H1 (cell line): ENCODE data around the gene KCNE5. TPM values are rescaled to one million over a fixed set of nuclear protein-coding genes. Genes with fewer than 3 reads are reported as not detected.

Experiments used
- CTCF ChIA-PET: fragments of 300-600 bp; sonication (Branson Sonifier 250); formaldehyde crosslinking; loops from one replicate; lab custom pipeline; 2021; ENCODE audit not compliant: partially characterized antibody; lab: Charles Lee
- POLR2A ChIA-PET: fragments of 300-600 bp; sonication (Branson Sonifier 250); formaldehyde crosslinking; loops from one replicate; lab custom pipeline; 2021; ENCODE audit warnings: inconsistent platforms; ENCODE audit not compliant: partially characterized antibody; lab: Charles Lee
- DNase-seq, 2 experiments: peaks; one replicate each; pipeline versions ENCODE4 v3.0.0 to v3.0.0-alpha.2; 2010 to 2022; ENCODE audit warnings: low spot score in 2 of 2, low read depth in 1 of 2, mixed read lengths in 1 of 2
- FAIRE-seq: peaks from 2 replicates; lab custom pipeline; 2011; peaks lifted over from hg19 to GRCh38; lab: Jason Lieb, UNC
- H2AFZ ChIP-seq: 2 replicates; pipeline ENCODE4 v1.8.1; 2012; ENCODE audit warnings: low read length, inconsistent platforms
- H2AK5ac ChIP-seq: 2 replicates; pipeline ENCODE4 v1.6.1; 2013; ENCODE audit warnings: low read depth, low read length
- H2BK120ac ChIP-seq: replicated peaks from 2 replicates; pipeline ENCODE3; 2013; ENCODE audit warnings: low read depth, low read length, inconsistent platforms
- H2BK12ac ChIP-seq: 2 replicates; pipeline ENCODE4 v1.6.1; 2013; ENCODE audit warnings: low read depth, low read length
- H2BK15ac ChIP-seq: 2 replicates; pipeline ENCODE4 v1.6.1; 2013; ENCODE audit warnings: low read length
- H2BK20ac ChIP-seq: 2 replicates; pipeline ENCODE4 v1.6.1; 2013; ENCODE audit warnings: low read length
- H2BK5ac ChIP-seq: 2 replicates; pipeline ENCODE4 v1.6.1; 2013; ENCODE audit warnings: low read depth, low read length
- H3K14ac ChIP-seq: 2 replicates; pipeline ENCODE4 v1.6.1; 2013; ENCODE audit warnings: inconsistent platforms; ENCODE audit not compliant: insufficient read length
- H3K18ac ChIP-seq: 2 replicates; pipeline ENCODE4 v1.6.1; 2013; ENCODE audit warnings: low read length; ENCODE audit errors: extremely low read depth
- H3K23ac ChIP-seq: 2 replicates; pipeline ENCODE4 v1.6.1; 2013; ENCODE audit warnings: inconsistent platforms; ENCODE audit not compliant: insufficient read length
- H3K23me2 ChIP-seq: 2 replicates; pipeline ENCODE4 v1.6.1; 2013; ENCODE audit warnings: low read depth, low read length
- H3K27ac ChIP-seq: 2 replicates; pipeline ENCODE4 v1.6.1; 2011; ENCODE audit warnings: low read depth, low read length, inconsistent platforms
- H3K27me3 ChIP-seq, 4 experiments: replicated peaks in 1 of 4; 1 replicate in 1 of 4; 2 replicates in 3 of 4; pipeline versions ENCODE4 v1.6.1 to v1.8.1; 2011 to 2013; ENCODE audit warnings: low read length in 3 of 4, mild to moderate bottlenecking in 3 of 4, inconsistent platforms in 2 of 4, mixed read lengths in 2 of 4, moderate library complexity in 1 of 4; ENCODE audit not compliant: control insufficient read depth in 3 of 4, insufficient read depth in 3 of 4; ENCODE audit errors: extremely low read depth in 1 of 4
- H3K36me3 ChIP-seq, 4 experiments: 2 replicates each; pipeline versions ENCODE4 v1.6.1 to v1.8.1; 2011 to 2013; ENCODE audit warnings: mild to moderate bottlenecking in 4 of 4, low read length in 3 of 4, moderate library complexity in 2 of 4, control low read depth in 1 of 4, inconsistent platforms in 1 of 4; ENCODE audit not compliant: insufficient read depth in 4 of 4, control insufficient read depth in 2 of 4
- H3K4ac ChIP-seq: replicated peaks from 2 replicates; pipeline ENCODE3; 2013; ENCODE audit warnings: low read length, low read depth, mixed read lengths, inconsistent platforms; ENCODE audit not compliant: insufficient read length
- H3K4me1 ChIP-seq, 4 experiments: replicated peaks in 1 of 4; 1 replicate in 1 of 4; 2 replicates in 3 of 4; pipeline versions ENCODE4 v1.6.1 to v1.8.1; 2011 to 2013; ENCODE audit warnings: low read length in 3 of 4, inconsistent platforms in 2 of 4, mixed read lengths in 1 of 4; ENCODE audit not compliant: insufficient read depth in 4 of 4, control insufficient read depth in 3 of 4
- H3K4me2 ChIP-seq, 2 experiments: 2 replicates each; pipeline versions ENCODE4 v1.6.1 to v1.8.1; 2011 to 2013; ENCODE audit warnings: low read depth in 2 of 2, low read length in 2 of 2, control low read depth in 1 of 2, inconsistent platforms in 1 of 2, mild to moderate bottlenecking in 1 of 2; ENCODE audit not compliant: insufficient read depth in 1 of 2
- H3K4me3 ChIP-seq, 4 experiments: fragments of 200-600, 300-600 bp in 1 of 4; sonication (generic), shearing (Covaris generic), sonication (Bioruptor Twin) in 1 of 4; 2 replicates each; pipeline versions ENCODE4 v1.5.1 to v1.8.1; 2011 to 2016; ENCODE audit warnings: low read length in 4 of 4, low read depth in 3 of 4, control low read depth in 2 of 4, inconsistent platforms in 2 of 4, mild to moderate bottlenecking in 2 of 4, mixed read lengths in 1 of 4, moderate library complexity in 1 of 4; ENCODE audit not compliant: insufficient read depth in 2 of 4; ENCODE audit errors: extremely low read depth in 1 of 4
- H3K56ac ChIP-seq: replicated peaks from 2 replicates; pipeline ENCODE3; 2013; ENCODE audit warnings: low read depth, mild to moderate bottlenecking, mixed read lengths, low read length, inconsistent platforms; ENCODE audit not compliant: insufficient read length
- H3K79me1 ChIP-seq: 2 replicates; pipeline ENCODE4 v1.6.1; 2013; ENCODE audit warnings: low read depth, low read length, control low read depth
- H3K79me2 ChIP-seq, 2 experiments: 2 replicates each; pipeline versions ENCODE4 v1.6.1 to v1.8.1; 2012 to 2013; ENCODE audit warnings: low read length in 2 of 2, mild to moderate bottlenecking in 2 of 2, inconsistent platforms in 1 of 2; ENCODE audit not compliant: insufficient read depth in 2 of 2, control insufficient read depth in 1 of 2
- H3K9ac ChIP-seq, 4 experiments: replicated peaks in 1 of 4; 1 replicate in 1 of 4; 2 replicates in 3 of 4; pipeline versions ENCODE4 v1.6.1 to v1.8.1; 2011 to 2013; ENCODE audit warnings: low read depth in 3 of 4, low read length in 3 of 4, control low read depth in 2 of 4, mild to moderate bottlenecking in 2 of 4, moderate library complexity in 2 of 4, inconsistent platforms in 1 of 4; ENCODE audit errors: extremely low read depth in 1 of 4
- H3K9me3 ChIP-seq, 2 experiments: 2 replicates each; pipeline versions ENCODE4 v1.6.1 to v1.8.1; 2012 to 2013; ENCODE audit warnings: mild to moderate bottlenecking in 2 of 2, moderate library complexity in 2 of 2, control low read depth in 1 of 2, inconsistent platforms in 1 of 2, low read depth in 1 of 2, low read length in 1 of 2, mixed read lengths in 1 of 2; ENCODE audit not compliant: insufficient read depth in 2 of 2
- H4K20me1 ChIP-seq, 2 experiments: replicated peaks in 1 of 2; 2 replicates each; pipeline versions ENCODE3 to v1.8.1; 2011 to 2013; ENCODE audit warnings: inconsistent platforms in 2 of 2, low read length in 2 of 2, mild to moderate bottlenecking in 1 of 2; ENCODE audit not compliant: insufficient read depth in 2 of 2, control insufficient read depth in 1 of 2
- H4K5ac ChIP-seq: 2 replicates; pipeline ENCODE4 v1.6.1; 2013; ENCODE audit warnings: low read length, low read depth, mixed read lengths, inconsistent platforms; ENCODE audit not compliant: insufficient read length
- H4K8ac ChIP-seq: 2 replicates; pipeline ENCODE4 v1.8.0; 2013; ENCODE audit warnings: mild to moderate bottlenecking, moderate library complexity, low read length, inconsistent platforms; ENCODE audit not compliant: insufficient read depth; ENCODE audit errors: extremely low read depth
- H4K91ac ChIP-seq: replicated peaks from 2 replicates; pipeline ENCODE3; 2013; ENCODE audit warnings: low read length, mixed read lengths, inconsistent platforms; ENCODE audit not compliant: insufficient read length
- EZH2 ChIP-seq: fragments of 200-600 bp; sonication (generic); IDR thresholded peaks from 2 replicates; pipeline ENCODE4 v1.7.1; 2012; ENCODE audit warnings: low read depth, mild to moderate bottlenecking, moderate library complexity, low read length, inconsistent platforms; ENCODE audit not compliant: severe bottlenecking
- HDAC6 ChIP-seq: IDR thresholded peaks from one replicate; pipeline ENCODE4 v1.7.1; 2012; ENCODE audit warnings: low read depth, mild to moderate bottlenecking, inconsistent platforms, low read length, moderate library complexity
- NRF1 ChIP-seq: IDR thresholded peaks from 2 replicates; pipeline ENCODE4 v1.6.1; 2011; ENCODE audit warnings: mild to moderate bottlenecking, low read depth, low read length, improper control_type of control experiment
- TEAD4 ChIP-seq: IDR thresholded peaks from 2 replicates; pipeline ENCODE4 v1.6.1; 2012; ENCODE audit warnings: low read depth, low read length, inconsistent platforms, mixed read lengths
- WGBS, 2 experiments: shearing (Covaris generic) in 1 of 2; methylation state at CpG; one replicate each; pipeline versions ENCODE4 v1.1.6 to v1.1.7; 2013 to 2015; ENCODE audit warnings: low lambda C conversion rate in 2 of 2, mixed read lengths in 2 of 2, inconsistent platforms in 1 of 2, low coverage in 1 of 2, missing lambda C conversion rate in 1 of 2; ENCODE audit not compliant: insufficient replicate concordance in 2 of 2, insufficient coverage in 1 of 2, insufficient read length in 1 of 2; ENCODE audit errors: extremely low coverage in 1 of 2, missing lambda C conversion rate in 1 of 2; 5-methylcytosine and 5-hydroxymethylcytosine counted together
- polyA plus RNA-seq, 7 experiments: library from polyadenylated mRNA; depleted of rRNA in 3 of 7; stranded (reverse) in 5 of 7; unstranded in 2 of 7; fragments of >200 nt in 5 of 7; fragments of 200-250 nt in 2 of 7; gene quantifications; 1 replicate in 5 of 7; 2 replicates in 1 of 7; 4 replicates in 1 of 7; pipeline versions ENCODE4 v1.2.1 to v1.2.3, GENCODE V29; 2011 to 2013; ENCODE audit warnings: missing spikeins in 2 of 7, mixed read lengths in 2 of 7
- total RNA-seq: library from RNA; stranded (reverse); fragmentation: NEBNext Ultra II Directional; extraction: Animal tissue kit (Norgen Biotek cat#: 25700); gene quantifications from 2 replicates; pipeline ENCODE4 v1.2.1, GENCODE V29; 2021

Gene KCNE5
- total and polyA plus RNA-seq, 2 of the 8 experiments (the other 6 are each of a cell fraction or from before 2014, with no cell fraction given): 3.6 to 5.9 TPM

DNA sequence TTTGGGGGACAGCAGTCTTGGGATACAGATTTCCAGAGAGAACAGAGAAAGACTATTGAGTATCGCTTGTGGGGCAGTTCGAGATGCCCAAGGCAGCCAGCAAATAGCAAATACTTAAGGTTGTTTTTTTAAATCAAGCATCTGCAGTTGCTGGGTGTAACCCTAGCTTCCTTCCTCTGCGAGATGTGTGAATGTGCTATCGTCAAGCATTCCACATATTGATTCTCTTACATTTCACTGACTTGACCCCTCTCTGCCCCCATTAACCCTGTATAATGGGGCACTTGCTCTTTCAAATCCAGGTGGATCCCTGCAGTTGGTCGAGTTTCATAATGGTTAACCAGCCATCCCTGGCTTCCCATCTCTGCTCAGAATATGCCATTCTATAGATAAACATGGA lies 23.5 kb downstream of the KCNE5 start:
- Histone ChIP-seq H2BK12ac (no peak overlapping the region), H3K27ac (no peak overlapping the region), H3K9ac (no peak overlapping the region), H3K4ac (no peak overlapping the region), H3K4me1 (no peaks in the 10 kb centered on the region; a peak in 1 of 7 replicates), H2BK5ac (no peak overlapping the region), H3K23me2 (no peaks in the 10 kb centered on the region), H4K20me1 (no peaks in the 10 kb centered on the region), H3K79me1 (no peaks in the 10 kb centered on the region), H4K91ac (no peak overlapping the region), H2BK15ac (no peak overlapping the region), H3K56ac (no peak overlapping the region), H3K4me2 (no peak overlapping the region; a peak in 1 of 4 replicates), H3K23ac (no peak overlapping the region), H2AK5ac (no peak overlapping the region), H2AFZ (no peak overlapping the region), H4K5ac (no peak overlapping the region), H3K79me2 (no peaks in the 10 kb centered on the region), H3K27me3 (no peaks in the 10 kb centered on the region), H3K14ac (no peak overlapping the region), H3K18ac (no peak overlapping the region), H2BK120ac (no peak overlapping the region), H4K8ac (no peak overlapping the region), H2BK20ac (no peak overlapping the region), H3K36me3 (no peaks in the 10 kb centered on the region), H3K4me3 (no peak overlapping the region), H3K9me3 (no peaks in the 10 kb centered on the region)
- no peak for TF ChIP-seq NRF1
- no peak for TF ChIP-seq HDAC6
- no peak for TF ChIP-seq EZH2
- no peak for TF ChIP-seq TEAD4
- FAIRE-seq (no peak), DNase-seq (no peak)
- ChIA-PET CTCF (interaction anchor here (1.9 kb wide), 2 partner anchors 116 to 117 kb away, joined by 4 to 5 read pairs; no protein-coding TSS in a partner anchor), POLR2A (no interaction called here)
- 85% methylated on average over 5 of the region's 5 CpGs; no CpG with 5 or more reads in 1 of the 2 experiments for WGBS, 2 experiments
